Activated CD8-positive, alpha-beta T cell treated with anti-CD3 and anti-CD28 coated beads for 36 hours (primary cell): ENCODE data around the gene ADGRV1. TPM values are rescaled to one million over a fixed set of nuclear protein-coding genes. Genes with fewer than 3 reads are reported as not detected.
"Not testable (repeated sequence)": the region's sequence is repeated elsewhere in the genome, so short reads cannot be mapped to it uniquely, and the experiment has no call there.

Source experiments
- ATAC-seq: fragments of 200-7000 bp; cut with Tn5 transposase; one replicate; pipeline ENCODE4 v1.10.0; 2021; ENCODE audit warnings: mild to moderate bottlenecking, moderate library complexity
- CTCF ChIA-PET: fragments of 350-600 bp; sonication (Branson Sonifier 250); formaldehyde crosslinking; loops from one replicate; lab custom pipeline; 2021; ENCODE audit warnings: antibody characterized with exemption; lab: Charles Lee
- POLR2A ChIA-PET: fragments of 350-600 bp; sonication (Branson Sonifier 250); formaldehyde crosslinking; loops from one replicate; lab custom pipeline; 2021; ENCODE audit warnings: antibody characterized with exemption; lab: Charles Lee
- DNase-seq: peaks from one replicate; pipeline ENCODE4 v3.0.0-alpha.2; 2020
- H3K27ac Mint-ChIP-seq: one replicate; pipeline ENCODE4 v1.8.0; 2021; ENCODE audit warnings: mild to moderate bottlenecking, mixed read lengths
- H3K27me3 Mint-ChIP-seq: one replicate; pipeline ENCODE4 v1.8.0; 2021; ENCODE audit warnings: mixed read lengths
- H3K36me3 Mint-ChIP-seq: one replicate; pipeline ENCODE4 v1.8.0; 2021; ENCODE audit warnings: low read depth, mixed read lengths
- H3K4me1 Mint-ChIP-seq: one replicate; pipeline ENCODE4 v1.8.0; 2021; ENCODE audit warnings: low read depth, mixed read lengths
- H3K4me3 Mint-ChIP-seq: one replicate; pipeline ENCODE4 v1.8.0; 2021; ENCODE audit warnings: mild to moderate bottlenecking, moderate library complexity, mixed read lengths
- H3K9me3 Mint-ChIP-seq: one replicate; pipeline ENCODE4 v1.8.0; 2021; ENCODE audit warnings: mixed read lengths
- intact Hi-C: fragments of 100-400 bp; cut with micrococcal nuclease; formaldehyde crosslinking; loops from one replicate; pipeline ENCODE4 v1.10.0; 2022
- total RNA-seq, 2 experiments: library from RNA; stranded (reverse); gene quantifications; one replicate each; pipeline ENCODE4 v1.2.3, GENCODE V29; 2021
- TF ChIP-seq, protein P1 (sequence below): fragments of 200-600 bp; IDR thresholded peaks from one replicate; pipeline ENCODE4 v1.8.0; 2022; ENCODE audit warnings: antibody characterized with exemption, mild to moderate bottlenecking

The ADGRV1 gene
- total RNA-seq, 2 experiments from 2014 or later, result 0.18 TPM; not detected in 1

DNA sequence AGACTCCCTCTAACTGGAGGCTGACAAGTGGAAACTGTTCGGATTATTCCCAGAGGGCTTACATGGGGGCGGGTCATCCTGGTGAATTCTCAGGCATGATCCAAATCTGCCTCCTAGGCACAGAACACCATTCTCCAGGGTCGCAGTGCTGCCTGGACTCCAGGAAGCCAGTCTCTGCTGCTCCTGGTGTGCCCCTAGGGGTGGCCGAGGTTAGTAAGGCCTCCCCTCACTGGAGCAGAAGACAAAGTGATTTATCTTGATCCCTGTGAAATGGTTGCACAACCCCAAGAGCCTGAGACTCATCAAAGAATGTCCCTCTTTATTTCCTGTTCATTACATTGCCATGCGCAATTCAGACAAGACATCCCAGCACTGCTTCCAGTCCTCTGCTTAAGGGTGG, 17.1 kb downstream of the ADGRV1 start:
- H3K27me3 Mint-ChIP-seq, result peaks cover 25% of the 10 kb centered on the region
- no peak for ATAC-seq
- no peak overlapping the region for H3K4me3 Mint-ChIP-seq
- H3K36me3 Mint-ChIP-seq, result no peaks in the 10 kb centered on the region
- CTCF ChIA-PET, result no interaction called here
- no peak for DNase-seq
- H3K9me3 Mint-ChIP-seq, result peaks cover 9% of the 10 kb centered on the region
- TF ChIP-seq, protein P1, sequence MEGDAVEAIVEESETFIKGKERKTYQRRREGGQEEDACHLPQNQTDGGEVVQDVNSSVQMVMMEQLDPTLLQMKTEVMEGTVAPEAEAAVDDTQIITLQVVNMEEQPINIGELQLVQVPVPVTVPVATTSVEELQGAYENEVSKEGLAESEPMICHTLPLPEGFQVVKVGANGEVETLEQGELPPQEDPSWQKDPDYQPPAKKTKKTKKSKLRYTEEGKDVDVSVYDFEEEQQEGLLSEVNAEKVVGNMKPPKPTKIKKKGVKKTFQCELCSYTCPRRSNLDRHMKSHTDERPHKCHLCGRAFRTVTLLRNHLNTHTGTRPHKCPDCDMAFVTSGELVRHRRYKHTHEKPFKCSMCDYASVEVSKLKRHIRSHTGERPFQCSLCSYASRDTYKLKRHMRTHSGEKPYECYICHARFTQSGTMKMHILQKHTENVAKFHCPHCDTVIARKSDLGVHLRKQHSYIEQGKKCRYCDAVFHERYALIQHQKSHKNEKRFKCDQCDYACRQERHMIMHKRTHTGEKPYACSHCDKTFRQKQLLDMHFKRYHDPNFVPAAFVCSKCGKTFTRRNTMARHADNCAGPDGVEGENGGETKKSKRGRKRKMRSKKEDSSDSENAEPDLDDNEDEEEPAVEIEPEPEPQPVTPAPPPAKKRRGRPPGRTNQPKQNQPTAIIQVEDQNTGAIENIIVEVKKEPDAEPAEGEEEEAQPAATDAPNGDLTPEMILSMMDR, result no peak
- no peak overlapping the region for H3K27ac Mint-ChIP-seq
- intact Hi-C loops, result no loop called here
- POLR2A ChIA-PET, result no interaction called here
- no peaks in the 10 kb centered on the region for H3K4me1 Mint-ChIP-seq

DNA sequence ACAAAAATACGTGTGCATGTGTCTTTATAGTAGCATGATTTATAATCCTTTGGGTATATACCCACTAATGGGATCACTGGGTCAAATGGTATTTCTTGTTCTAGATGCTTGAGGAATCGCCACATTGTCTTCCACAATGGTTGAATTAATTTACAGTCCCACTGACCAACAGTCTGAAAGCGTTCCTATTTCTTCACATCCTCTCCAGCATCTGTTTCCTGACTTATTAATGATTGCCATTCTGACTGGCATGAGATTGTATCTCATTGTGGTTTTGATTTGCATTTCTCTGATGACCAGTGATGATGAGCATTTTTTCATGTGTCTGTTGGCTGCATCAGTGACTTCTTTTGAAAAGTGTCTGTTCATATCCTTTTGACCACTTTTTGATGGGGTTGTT, 18.0 kb downstream of the ADGRV1 start:
- H3K27me3 Mint-ChIP-seq, result peaks cover 24% of the 10 kb centered on the region
- H3K27ac Mint-ChIP-seq, intact Hi-C loops, DNase-seq, CTCF ChIA-PET, ATAC-seq, H3K9me3 Mint-ChIP-seq, H3K4me3 Mint-ChIP-seq, H3K4me1 Mint-ChIP-seq, POLR2A ChIA-PET, H3K36me3 Mint-ChIP-seq: not testable (repeated sequence)

DNA sequence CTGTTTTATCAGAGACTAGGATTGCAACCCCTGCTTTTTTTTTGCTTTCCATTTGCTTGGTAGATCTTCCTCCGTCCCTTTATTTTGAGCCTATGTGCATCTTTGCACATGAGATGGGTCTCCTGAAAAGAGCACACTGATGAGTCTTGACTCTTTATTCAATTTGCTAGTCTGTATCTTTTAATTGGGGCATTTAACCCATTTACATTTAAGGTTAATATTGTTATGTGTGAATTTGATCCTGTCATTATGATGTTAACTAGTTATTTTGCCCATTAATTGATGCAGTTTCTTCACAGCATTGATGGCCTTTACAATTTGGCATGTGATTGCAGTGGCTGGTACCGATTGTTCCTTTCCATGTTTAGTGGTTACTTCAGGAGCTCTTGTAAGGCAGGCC, 21.3 kb downstream of the ADGRV1 start:
- CTCF ChIA-PET, H3K27ac Mint-ChIP-seq, POLR2A ChIA-PET, DNase-seq, H3K4me1 Mint-ChIP-seq, intact Hi-C loops, H3K4me3 Mint-ChIP-seq, ATAC-seq, H3K36me3 Mint-ChIP-seq, H3K9me3 Mint-ChIP-seq: not testable (repeated sequence)
- H3K27me3 Mint-ChIP-seq, result peaks cover 18% of the 10 kb centered on the region

DNA sequence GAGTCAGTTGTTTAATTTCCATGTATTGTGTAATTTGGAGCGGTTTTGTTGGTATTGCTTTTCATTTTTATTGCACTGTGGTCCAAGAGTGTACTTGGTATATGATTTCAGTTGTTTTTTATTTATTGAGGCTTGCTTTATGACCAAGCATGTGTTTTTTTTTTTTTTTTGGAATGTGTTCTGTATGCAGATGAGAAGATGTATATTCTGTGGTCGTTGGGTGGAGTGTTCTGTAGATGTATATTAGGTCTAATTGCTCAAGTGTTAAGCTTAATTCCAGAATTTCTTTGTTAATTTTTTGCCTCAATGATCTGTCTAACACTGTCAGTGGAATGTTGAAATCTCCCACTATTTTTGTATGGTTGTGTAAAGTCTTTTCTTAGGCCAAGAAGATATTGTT, 23.4 kb downstream of the ADGRV1 start:
- CTCF ChIA-PET, result no interaction called here

DNA sequence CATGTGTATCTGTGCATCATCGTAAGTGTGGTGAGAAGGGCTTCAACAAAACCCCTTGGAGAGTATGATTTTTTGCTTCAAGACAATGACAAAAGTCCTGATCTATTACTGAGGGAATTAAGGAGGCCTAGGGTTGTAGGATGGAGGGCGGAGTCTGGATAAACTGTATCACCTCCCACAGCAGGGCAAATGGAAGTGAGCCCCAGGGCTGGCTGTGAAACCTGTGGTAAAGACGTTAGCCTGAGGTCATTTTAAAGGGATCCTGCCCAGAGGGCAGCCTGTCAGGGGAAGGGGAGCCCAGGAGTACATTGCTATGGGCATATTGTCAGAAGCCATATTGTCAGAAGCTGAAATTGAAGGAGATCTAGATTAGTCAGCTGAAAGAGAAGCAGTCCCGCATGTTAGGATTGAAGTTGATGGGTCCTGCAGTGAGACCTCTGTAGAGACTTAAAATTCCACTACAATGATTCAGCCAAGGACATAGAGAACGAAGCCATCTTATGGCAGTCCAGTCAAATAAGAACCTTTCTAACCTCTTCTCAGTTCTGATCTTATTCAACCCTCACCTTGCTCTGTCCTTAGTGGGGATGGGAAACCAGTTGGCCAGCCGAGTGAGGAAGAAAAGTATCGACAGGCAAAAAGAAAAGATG, 26.9 kb downstream of the ADGRV1 start:
- ATAC-seq (no peak), DNase-seq (no peak)
- H3K9me3 Mint-ChIP-seq, result no peaks in the 10 kb centered on the region
- no peak overlapping the region for H3K4me3 Mint-ChIP-seq
- peaks cover 24% of the 10 kb centered on the region for H3K27me3 Mint-ChIP-seq
- no peaks in the 10 kb centered on the region for H3K4me1 Mint-ChIP-seq
- TF ChIP-seq, protein P1, result no peak
- no peaks in the 10 kb centered on the region for H3K36me3 Mint-ChIP-seq
- intact Hi-C loops, result no loop called here
- CTCF ChIA-PET, result no interaction called here
- POLR2A ChIA-PET, result no interaction called here
- no peak overlapping the region for H3K27ac Mint-ChIP-seq

More for the DNA sequence above, 23.4 kb downstream of the ADGRV1 start:
- Mint-ChIP-seq H3K27me3 (peaks cover 22% of the 10 kb centered on the region), H3K36me3 (no peaks in the 10 kb centered on the region), H3K4me1 (no peaks in the 10 kb centered on the region), H3K27ac (no peak overlapping the region), H3K4me3 (no peak overlapping the region), H3K9me3 (peaks cover 7% of the 10 kb centered on the region)
- ATAC-seq (no peak), DNase-seq (no peak)
- intact Hi-C loops, result no loop called here
- TF ChIP-seq, protein P1, result no peak
- POLR2A ChIA-PET, result no interaction called here

DNA sequence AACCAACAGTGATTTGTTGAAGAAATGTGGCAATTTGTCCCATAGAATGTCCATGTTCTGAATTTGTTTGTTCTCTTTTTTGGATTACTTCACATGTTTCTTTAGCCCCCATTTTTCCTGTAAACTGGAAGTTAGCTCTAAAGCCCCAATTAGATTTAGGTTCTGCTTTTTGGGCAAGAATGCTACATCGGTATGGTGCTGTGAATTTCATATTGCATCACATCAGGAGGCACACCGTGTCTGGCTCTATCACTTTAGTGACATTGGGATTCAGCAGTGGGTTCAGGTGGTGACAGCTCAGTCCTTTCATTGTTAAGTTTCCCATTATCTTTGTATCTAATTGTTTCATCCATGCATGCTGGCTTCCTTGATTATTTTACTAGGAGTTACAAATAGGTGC, 27.9 kb downstream of the ADGRV1 start:
- Mint-ChIP-seq H3K27me3 (peaks cover 21% of the 10 kb centered on the region), H3K27ac (no peak overlapping the region), H3K36me3 (no peaks in the 10 kb centered on the region), H3K4me3 (no peak overlapping the region), H3K9me3 (no peaks in the 10 kb centered on the region), H3K4me1 (no peaks in the 10 kb centered on the region)
- ChIA-PET CTCF (no interaction called here), POLR2A (interaction anchor here (0.6 kb wide), 1 partner anchor 49 kb away, joined by 5 read pairs; no protein-coding TSS in a partner anchor)
- ATAC-seq (no peak), DNase-seq (no peak)
- TF ChIP-seq, protein P1, result no peak
- intact Hi-C loops, result no loop called here
